ENCODE data around the gene PAPPA2.

Gene PAPPA2

DNA sequence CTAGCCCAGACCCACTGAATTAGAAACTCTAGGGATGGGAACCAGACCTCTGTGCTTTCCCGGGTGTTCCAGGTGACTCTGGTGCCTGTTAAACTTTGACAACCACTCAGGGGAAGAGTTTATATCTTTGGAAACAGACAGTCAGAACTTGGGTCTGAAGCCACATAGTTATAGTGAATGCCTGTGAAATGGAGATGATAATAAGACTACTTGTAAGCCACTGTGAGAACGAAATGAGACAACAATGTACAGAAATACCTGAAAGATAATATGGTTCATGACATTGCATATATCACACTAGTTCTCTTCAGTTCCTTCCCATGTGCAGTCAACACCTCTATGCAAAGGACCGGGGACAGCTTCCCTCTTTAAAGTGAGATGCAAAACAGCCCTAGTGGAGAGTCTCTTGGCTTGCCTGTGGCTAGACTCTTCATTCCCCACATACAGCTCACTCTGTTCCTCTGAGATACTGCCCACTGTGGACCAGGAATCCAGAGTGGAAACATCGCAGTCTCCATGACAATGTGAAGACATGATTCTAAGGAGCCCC, 414.1 kb downstream of the PAPPA2 start:
- H2AFZ ChIP-seq (ENCODE audit: insufficient read depth, low read length, poor library complexity), result no peak overlapping the region
- H3K18ac ChIP-seq (ENCODE audit: low read length), result no peak overlapping the region
- H3K4ac ChIP-seq (ENCODE audit: low read depth, low read length), result no peak overlapping the region
- no peak overlapping the region for H2BK12ac ChIP-seq (ENCODE audit: low read length)
- H3K23ac ChIP-seq (ENCODE audit: low read length), result no peak overlapping the region
- no peaks in the 10 kb centered on the region for H3K79me2 ChIP-seq (ENCODE audit: control insufficient read depth, insufficient read depth, low read length, poor library complexity)
- no peaks in the 10 kb centered on the region for H3K9me3 ChIP-seq (ENCODE audit: insufficient read depth, low read depth, low read length)
- no peaks in the 10 kb centered on the region for H3K36me3 ChIP-seq (ENCODE audit: control insufficient read depth in 1 of 2, insufficient read depth in 2 of 2, low read length in 2 of 2)
- no peak overlapping the region for H3K4me3 ChIP-seq (ENCODE audit: low read depth, low read length)
- no peak overlapping the region for H4K8ac ChIP-seq (ENCODE audit: low read depth, low read length)
- no peak overlapping the region for H2BK5ac ChIP-seq (ENCODE audit: low read depth, low read length, poor library complexity)
- H2BK120ac ChIP-seq (ENCODE audit: insufficient read depth, low read length, poor library complexity), result no peak overlapping the region
- WGBS (ENCODE audit: extremely low coverage, insufficient coverage, insufficient read length), result no CpG with 5 or more reads among the region's 4 CpGs
- no peak overlapping the region for H3K27ac ChIP-seq (ENCODE audit: low read depth, low read length)
- peaks cover 0 to 8% of the 10 kb centered on the region in 2 experiments for H3K4me1 ChIP-seq (ENCODE audit: control insufficient read depth in 1 of 2, insufficient read depth in 2 of 2, low read length in 2 of 2)
- no peak overlapping the region for H2AK5ac ChIP-seq (ENCODE audit: low read length)
- no peak overlapping the region for H3K9ac ChIP-seq (ENCODE audit: low read length)
- peaks cover 5% of the 10 kb centered on the region for H3K79me1 ChIP-seq (ENCODE audit: low read length)
- no peak overlapping the region for H4K12ac ChIP-seq (ENCODE audit: low read depth, low read length)
- H3K14ac ChIP-seq (ENCODE audit: low read length), result no peak overlapping the region
- H4K91ac ChIP-seq (ENCODE audit: low read depth, low read length), result no peak overlapping the region
- H3K27me3 ChIP-seq (ENCODE audit: insufficient read depth, low read length), result no peaks in the 10 kb centered on the region
- no peak overlapping the region for H3K4me2 ChIP-seq (ENCODE audit: low read length)
- DNase-seq, result no peak

DNA sequence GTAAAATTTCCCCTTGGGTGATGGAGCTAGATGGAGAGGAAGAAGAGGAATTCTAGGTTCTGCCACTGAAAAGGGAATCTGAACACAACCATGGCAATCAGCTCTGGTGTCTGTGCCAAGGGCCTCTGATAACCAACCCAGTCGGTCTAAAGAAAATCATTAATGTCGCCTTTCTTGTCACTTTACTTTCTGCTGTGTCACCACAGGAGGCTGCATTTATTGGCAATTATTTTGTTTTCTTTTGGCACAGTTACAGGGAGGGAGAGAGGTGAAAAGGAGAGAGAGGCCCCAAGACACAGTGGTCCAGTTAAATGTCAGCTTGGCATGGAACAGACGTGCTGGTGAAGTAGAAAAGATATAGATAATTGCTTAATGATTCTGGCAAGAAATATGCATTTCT, 414.6 kb downstream of the PAPPA2 start:
- no peak overlapping the region for H4K12ac ChIP-seq (ENCODE audit: low read depth, low read length)
- no peak overlapping the region for H2BK12ac ChIP-seq (ENCODE audit: low read length)
- H3K9me3 ChIP-seq (ENCODE audit: insufficient read depth, low read depth, low read length), result no peaks in the 10 kb centered on the region
- no peak overlapping the region for H3K4ac ChIP-seq (ENCODE audit: low read depth, low read length)
- H3K4me1 ChIP-seq (ENCODE audit: control insufficient read depth in 1 of 2, insufficient read depth in 2 of 2, low read length in 2 of 2), result peaks cover 0 to 8% of the 10 kb centered on the region in 2 experiments
- no peak overlapping the region for H2BK5ac ChIP-seq (ENCODE audit: low read depth, low read length, poor library complexity)
- no peak overlapping the region for H3K14ac ChIP-seq (ENCODE audit: low read length)
- H3K27ac ChIP-seq (ENCODE audit: low read depth, low read length), result no peak overlapping the region
- H3K9ac ChIP-seq (ENCODE audit: low read length), result no peak overlapping the region
- peak overlapping the region; percentile 7 for H2BK120ac ChIP-seq (ENCODE audit: insufficient read depth, low read length, poor library complexity)
- H3K4me2 ChIP-seq (ENCODE audit: low read length), result no peak overlapping the region
- H3K23ac ChIP-seq (ENCODE audit: low read length), result no peak overlapping the region
- H3K18ac ChIP-seq (ENCODE audit: low read length), result no peak overlapping the region
- H2AK5ac ChIP-seq (ENCODE audit: low read length), result no peak overlapping the region
- no peaks in the 10 kb centered on the region for H3K27me3 ChIP-seq (ENCODE audit: insufficient read depth, low read length)
- no peaks in the 10 kb centered on the region for H3K79me2 ChIP-seq (ENCODE audit: control insufficient read depth, insufficient read depth, low read length, poor library complexity)
- peak overlapping the region; percentile 66 for H4K91ac ChIP-seq (ENCODE audit: low read depth, low read length)
- H3K36me3 ChIP-seq (ENCODE audit: control insufficient read depth in 1 of 2, insufficient read depth in 2 of 2, low read length in 2 of 2), result no peaks in the 10 kb centered on the region
- H3K4me3 ChIP-seq (ENCODE audit: low read depth, low read length), result no peak overlapping the region
- H2AFZ ChIP-seq (ENCODE audit: insufficient read depth, low read length, poor library complexity), result no peak overlapping the region
- no peak for DNase-seq
- peaks cover 5% of the 10 kb centered on the region for H3K79me1 ChIP-seq (ENCODE audit: low read length)
- no peak overlapping the region for H4K8ac ChIP-seq (ENCODE audit: low read depth, low read length)
- WGBS (ENCODE audit: extremely low coverage, insufficient coverage, insufficient read length), result no CpG with 5 or more reads among the region's 3 CpGs

DNA sequence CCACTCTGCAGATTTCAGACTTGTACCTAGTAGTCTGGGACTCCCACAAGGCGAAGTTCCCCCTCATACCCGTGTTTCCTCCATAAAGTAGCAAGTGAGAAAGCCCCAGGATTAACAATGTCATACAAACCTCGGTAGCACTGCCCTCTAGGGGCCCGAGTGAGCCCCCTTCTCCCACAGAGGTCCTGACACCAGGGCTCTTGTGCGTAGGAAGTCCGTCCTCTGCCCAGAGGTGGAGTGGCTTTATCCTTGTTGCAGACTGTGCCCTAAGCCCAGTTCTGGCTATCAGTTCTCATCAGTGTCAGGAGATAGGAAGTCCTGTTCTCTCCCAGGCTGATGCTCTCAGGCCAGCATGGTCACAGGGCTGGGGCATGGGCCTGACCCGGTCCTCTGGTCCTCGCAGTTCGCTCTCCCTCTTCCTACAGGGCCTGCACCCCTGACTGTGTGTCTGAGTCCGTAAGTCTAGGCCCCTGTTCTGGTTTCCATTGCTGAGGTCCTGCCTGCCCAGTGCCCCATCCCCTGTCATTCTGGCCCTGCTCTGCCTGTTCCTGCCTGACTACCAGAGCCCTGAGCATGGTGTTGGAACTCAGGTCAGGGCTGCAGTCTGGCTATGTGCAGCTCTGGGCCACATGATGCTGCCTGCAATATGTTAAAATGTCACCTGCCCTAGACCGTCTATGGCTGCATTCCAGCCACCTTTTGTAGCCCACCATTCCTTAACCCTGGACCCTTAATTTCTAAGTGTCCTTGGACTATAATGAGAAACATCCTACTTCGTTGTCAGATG, 416.0 kb downstream of the PAPPA2 start:
- Histone ChIP-seq H2AFZ (ENCODE audit: insufficient read depth, low read length, poor library complexity) (no peak overlapping the region), H4K91ac (ENCODE audit: low read depth, low read length) (peak overlapping the region; percentile 66), H4K8ac (ENCODE audit: low read depth, low read length) (no peak overlapping the region), H2AK5ac (ENCODE audit: low read length) (no peak overlapping the region), H4K12ac (ENCODE audit: low read depth, low read length) (no peak overlapping the region), H3K4me3 (ENCODE audit: low read depth, low read length) (no peak overlapping the region), H3K4me1 (ENCODE audit: control insufficient read depth in 1 of 2, insufficient read depth in 2 of 2, low read length in 2 of 2) (peaks cover 0 to 8% of the 10 kb centered on the region in 2 experiments), H2BK5ac (ENCODE audit: low read depth, low read length, poor library complexity) (no peak overlapping the region), H3K23ac (ENCODE audit: low read length) (no peak overlapping the region), H3K18ac (ENCODE audit: low read length) (peak overlapping the region; percentile 21), H3K9me3 (ENCODE audit: insufficient read depth, low read depth, low read length) (no peaks in the 10 kb centered on the region), H3K9ac (ENCODE audit: low read length) (no peak overlapping the region), H3K14ac (ENCODE audit: low read length) (no peak overlapping the region), H3K27me3 (ENCODE audit: insufficient read depth, low read length) (no peaks in the 10 kb centered on the region), H3K79me1 (ENCODE audit: low read length) (peaks cover 5% of the 10 kb centered on the region), H3K36me3 (ENCODE audit: control insufficient read depth in 1 of 2, insufficient read depth in 2 of 2, low read length in 2 of 2) (no peaks in the 10 kb centered on the region), H3K27ac (ENCODE audit: low read depth, low read length) (no peak overlapping the region), H3K79me2 (ENCODE audit: control insufficient read depth, insufficient read depth, low read length, poor library complexity) (no peaks in the 10 kb centered on the region), H2BK120ac (ENCODE audit: insufficient read depth, low read length, poor library complexity) (no peak overlapping the region), H3K4me2 (ENCODE audit: low read length) (no peak overlapping the region), H2BK12ac (ENCODE audit: low read length) (peak overlapping the region; percentile 16), H3K4ac (ENCODE audit: low read depth, low read length) (no peak overlapping the region)
- no CpG with 5 or more reads among the region's 12 CpGs for WGBS (ENCODE audit: extremely low coverage, insufficient coverage, insufficient read length)
- DNase-seq, result no peak

DNA sequence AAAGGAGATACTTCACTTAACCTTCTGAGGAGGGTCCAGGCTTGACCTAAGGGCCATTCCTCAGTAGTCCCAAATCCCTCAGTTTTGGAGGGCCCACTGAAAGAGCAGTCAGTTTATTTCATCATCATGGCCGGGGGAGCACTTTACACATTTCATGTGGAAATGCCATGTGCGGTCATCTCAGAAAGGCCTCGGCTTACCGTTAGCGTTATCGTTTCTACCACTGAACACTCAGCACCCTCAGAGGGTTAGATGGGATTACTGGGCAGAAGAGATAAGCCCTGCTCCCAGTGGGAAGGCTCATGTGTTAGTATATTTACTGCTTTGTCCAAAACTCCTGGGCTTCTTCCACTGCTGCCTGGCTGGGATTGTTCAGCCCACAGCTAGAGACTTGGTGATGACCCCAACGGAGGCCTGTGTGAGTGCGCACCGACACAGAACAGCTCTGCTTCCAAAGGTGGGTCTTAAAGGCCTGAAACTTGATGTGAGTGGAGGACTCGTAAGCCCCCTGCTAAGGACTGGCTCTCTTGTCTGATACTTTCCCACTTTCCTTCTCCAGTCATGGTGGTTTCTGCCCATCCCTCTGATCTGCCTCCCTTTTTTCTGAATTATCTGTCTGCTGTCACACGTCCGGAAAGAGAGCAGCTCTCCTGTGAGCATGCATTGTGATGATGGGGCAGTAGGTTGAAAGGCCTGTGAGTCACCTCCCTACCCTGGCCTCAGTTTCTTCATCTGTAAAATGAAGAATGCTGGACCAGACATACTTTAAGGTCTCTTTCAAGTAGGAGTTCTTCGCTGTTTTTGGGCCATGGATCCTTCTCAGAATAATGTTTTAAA, 417.0 kb downstream of the PAPPA2 start:
- Histone ChIP-seq H3K9me3 (ENCODE audit: insufficient read depth, low read depth, low read length) (peaks cover 1% of the 10 kb centered on the region), H3K79me1 (ENCODE audit: low read length) (peaks cover 5% of the 10 kb centered on the region), H3K36me3 (ENCODE audit: control insufficient read depth in 1 of 2, insufficient read depth in 2 of 2, low read length in 2 of 2) (no peaks in the 10 kb centered on the region), H3K23ac (ENCODE audit: low read length) (no peak overlapping the region), H3K14ac (ENCODE audit: low read length) (no peak overlapping the region), H3K4ac (ENCODE audit: low read depth, low read length) (no peak overlapping the region), H3K9ac (ENCODE audit: low read length) (no peak overlapping the region), H4K12ac (ENCODE audit: low read depth, low read length) (no peak overlapping the region), H2BK5ac (ENCODE audit: low read depth, low read length, poor library complexity) (no peak overlapping the region), H2AK5ac (ENCODE audit: low read length) (no peak overlapping the region), H2BK120ac (ENCODE audit: insufficient read depth, low read length, poor library complexity) (peak overlapping the region; percentile 29), H4K91ac (ENCODE audit: low read depth, low read length) (peak overlapping the region; percentile 52), H3K4me3 (ENCODE audit: low read depth, low read length) (no peak overlapping the region), H2AFZ (ENCODE audit: insufficient read depth, low read length, poor library complexity) (no peak overlapping the region), H3K79me2 (ENCODE audit: control insufficient read depth, insufficient read depth, low read length, poor library complexity) (no peaks in the 10 kb centered on the region), H4K8ac (ENCODE audit: low read depth, low read length) (no peak overlapping the region), H3K27ac (ENCODE audit: low read depth, low read length) (no peak overlapping the region), H3K4me2 (ENCODE audit: low read length) (no peak overlapping the region), H3K4me1 (ENCODE audit: control insufficient read depth in 1 of 2, insufficient read depth in 2 of 2, low read length in 2 of 2) (peaks cover 4 to 11% of the 10 kb centered on the region in 2 experiments), H3K27me3 (ENCODE audit: insufficient read depth, low read length) (no peaks in the 10 kb centered on the region), H2BK12ac (ENCODE audit: low read length) (peak overlapping the region; percentile 11), H3K18ac (ENCODE audit: low read length) (no peak overlapping the region)
- no peak for DNase-seq
- no CpG with 5 or more reads among the region's 13 CpGs for WGBS (ENCODE audit: extremely low coverage, insufficient coverage, insufficient read length)

Measured in trophoblast cell (in vitro differentiated cells and primary cell).